NCI-H128 (cell line): Measurements from ENCODE around the gene ADCY1.

Source experiments
- DNase-seq: peaks from one replicate; lab custom pipeline; 2025; ENCODE audit not compliant: unreplicated experiment; lab: John Stamatoyannopoulos, UW

The ADCY1 gene

DNA sequence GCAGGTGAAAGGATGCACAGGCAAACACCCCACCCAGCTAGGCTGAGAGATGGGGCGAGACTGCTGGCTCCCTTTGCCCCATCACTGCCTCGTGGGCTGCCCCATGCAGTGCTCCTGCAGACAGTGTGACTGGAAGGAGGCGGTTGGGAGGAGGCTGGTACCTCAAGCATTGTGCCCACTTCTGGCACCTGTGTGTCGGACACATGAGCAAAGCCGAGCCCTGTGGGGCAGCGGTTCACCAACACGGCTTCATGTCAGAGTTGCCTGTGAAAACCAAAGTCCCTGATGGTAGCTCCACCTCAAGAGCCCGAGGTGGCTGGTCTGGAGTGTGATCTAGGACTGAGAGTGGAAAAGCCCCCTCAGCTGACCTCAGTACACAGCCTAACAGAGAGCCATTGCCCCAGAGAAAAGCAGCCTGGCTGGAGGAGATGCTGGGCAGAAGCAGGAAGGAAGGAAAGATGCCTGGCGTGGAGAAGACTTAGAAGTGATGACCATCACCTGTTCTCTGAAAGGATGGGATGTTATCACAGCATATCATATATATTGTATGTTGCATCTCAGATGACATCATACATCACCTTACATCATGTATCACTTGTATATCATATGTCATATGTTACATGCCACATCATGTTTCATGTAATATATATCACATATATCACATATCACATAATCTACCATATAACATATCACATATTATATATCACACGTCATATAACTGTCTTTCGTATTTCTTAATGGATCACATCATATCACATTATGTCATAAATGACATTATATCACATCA, 75.6 kb downstream of the ADCY1 start:
- no peak for DNase-seq

- DNase-seq: no peak
Measured at GRCh38 chr7:45650404-45651394, 76.5 kb downstream of the ADCY1 start.

- no peak for DNase-seq
Measured at GRCh38 chr7:45651540-45651939, 77.4 kb downstream of the ADCY1 start.

- DNase-seq: no peak
Measured at GRCh38 chr7:45652630-45653029, 78.5 kb downstream of the ADCY1 start.

- no peak for DNase-seq
Measured at GRCh38 chr7:45653209-45653907, 79.2 kb downstream of the ADCY1 start.

- no peak for DNase-seq
Measured at GRCh38 chr7:45654341-45654740, 80.2 kb downstream of the ADCY1 start.

DNA sequence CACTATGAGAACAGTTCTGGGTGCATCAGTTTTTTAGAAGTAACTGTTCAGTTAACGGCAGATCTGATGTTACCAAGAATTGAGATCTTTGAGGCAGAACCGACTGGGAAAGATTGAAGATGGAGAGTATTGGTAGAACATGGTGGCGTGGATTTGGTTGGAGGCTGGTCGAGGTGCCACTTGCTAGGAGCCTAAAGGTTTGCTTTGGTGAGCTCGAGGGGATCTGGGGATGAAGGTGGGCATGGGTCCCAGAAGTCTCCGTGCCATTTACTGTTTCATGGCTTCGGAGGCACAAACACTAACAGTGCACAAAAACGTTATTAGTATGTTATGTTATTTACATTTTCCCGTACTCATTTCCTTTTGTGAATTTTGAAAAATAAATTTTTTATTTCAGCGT, 81.4 kb downstream of the ADCY1 start:
- no peak for DNase-seq

DNA sequence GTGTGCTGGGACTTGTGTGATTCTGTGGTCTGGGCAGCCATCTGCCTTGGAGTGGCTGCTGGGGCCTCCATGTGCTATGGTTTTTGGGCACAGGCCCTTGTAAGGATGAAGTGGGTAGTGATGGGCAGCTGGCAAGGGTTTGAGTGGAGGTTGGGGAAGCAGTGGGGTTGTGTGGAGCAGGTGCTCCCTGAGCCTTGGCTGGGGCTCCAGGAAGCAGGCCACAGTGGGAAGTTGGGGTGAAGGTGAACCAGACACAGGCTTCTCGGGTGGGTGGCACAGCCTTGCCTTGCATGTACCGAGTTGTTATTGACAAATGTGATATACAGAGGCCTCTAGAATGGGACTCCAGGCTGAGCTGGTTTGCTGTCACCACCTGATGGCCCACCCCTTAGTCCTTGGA, 82.3 kb downstream of the ADCY1 start:
- DNase-seq: no peak

GRCh38 chr7:45657136-45657889, 83.1 kb downstream of the ADCY1 start:
- DNase-seq: no peak

DNA sequence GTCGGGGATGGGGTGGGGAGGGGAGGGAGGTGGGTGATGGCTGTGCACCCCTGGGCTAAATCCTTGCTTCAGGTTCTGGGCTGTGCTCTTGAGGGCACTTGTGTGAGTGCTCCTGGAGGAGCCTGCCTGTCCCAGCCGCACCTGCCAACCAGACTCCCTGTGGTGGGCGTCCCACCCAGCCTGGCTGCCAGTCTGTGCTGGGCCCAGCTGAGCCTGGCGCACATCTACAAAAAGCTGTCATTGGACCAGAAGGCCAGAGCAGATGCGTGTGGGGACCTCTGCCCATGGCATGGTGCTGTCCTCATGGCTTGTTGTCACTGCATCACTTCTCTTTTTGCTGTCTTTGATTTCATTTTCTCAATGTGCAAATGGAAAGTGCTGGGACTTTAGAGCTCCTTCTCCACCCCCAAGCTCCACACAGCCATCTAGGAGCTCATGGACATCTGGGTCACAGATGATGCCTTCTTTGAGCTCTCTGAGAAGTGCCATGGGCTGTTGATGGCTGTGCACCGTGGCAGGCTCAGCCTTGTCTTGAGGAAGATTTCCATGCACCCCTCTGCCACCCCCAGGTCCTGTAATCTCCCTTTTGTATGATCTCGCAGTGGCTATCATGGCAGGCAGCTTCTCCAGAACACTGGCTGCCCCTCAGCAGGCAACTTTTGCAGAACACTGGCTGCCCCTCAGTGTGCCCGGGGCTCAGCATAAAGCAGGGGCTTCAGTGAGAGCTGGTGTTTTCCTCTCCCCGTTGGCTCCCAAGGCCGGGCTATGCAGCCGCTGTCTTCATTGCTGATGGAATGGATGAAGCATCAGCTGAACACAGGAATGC, 83.9 kb downstream of the ADCY1 start:
- DNase-seq: no peak

GRCh38 chr7:45658716-45659495, 84.7 kb downstream of the ADCY1 start:
- no peak for DNase-seq

DNA sequence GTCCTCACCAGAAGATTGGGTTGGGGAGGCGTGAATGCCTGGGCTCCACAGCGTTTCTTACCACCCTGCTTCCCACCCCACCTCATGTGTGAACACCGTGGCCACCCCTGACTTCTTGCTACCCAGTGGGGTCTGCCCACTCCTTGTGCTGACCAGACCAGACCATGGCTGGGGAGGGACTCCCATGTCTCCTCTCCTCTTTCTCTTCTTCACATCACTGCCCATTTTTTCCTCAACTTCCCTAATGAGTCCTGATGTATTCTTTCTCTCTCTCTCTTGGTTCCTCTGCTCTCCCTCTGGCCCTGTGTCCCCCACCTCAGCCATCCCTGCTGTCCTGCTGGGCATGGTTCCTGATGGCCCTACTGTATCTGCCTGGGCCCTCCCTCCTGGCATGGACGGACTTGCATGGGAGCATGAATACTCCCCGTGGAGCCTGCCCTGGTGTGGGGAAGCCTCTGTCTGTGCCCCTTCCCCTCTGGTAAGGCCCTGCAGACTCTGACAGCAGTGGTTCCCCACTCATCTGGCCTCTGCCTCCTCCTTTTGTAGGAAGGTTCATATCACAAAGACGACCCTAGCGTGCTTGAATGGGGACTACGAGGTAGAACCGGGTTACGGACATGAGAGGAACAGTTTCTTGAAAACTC, 85.5 kb downstream of the ADCY1 start:
- DNase-seq: no peak

DNA sequence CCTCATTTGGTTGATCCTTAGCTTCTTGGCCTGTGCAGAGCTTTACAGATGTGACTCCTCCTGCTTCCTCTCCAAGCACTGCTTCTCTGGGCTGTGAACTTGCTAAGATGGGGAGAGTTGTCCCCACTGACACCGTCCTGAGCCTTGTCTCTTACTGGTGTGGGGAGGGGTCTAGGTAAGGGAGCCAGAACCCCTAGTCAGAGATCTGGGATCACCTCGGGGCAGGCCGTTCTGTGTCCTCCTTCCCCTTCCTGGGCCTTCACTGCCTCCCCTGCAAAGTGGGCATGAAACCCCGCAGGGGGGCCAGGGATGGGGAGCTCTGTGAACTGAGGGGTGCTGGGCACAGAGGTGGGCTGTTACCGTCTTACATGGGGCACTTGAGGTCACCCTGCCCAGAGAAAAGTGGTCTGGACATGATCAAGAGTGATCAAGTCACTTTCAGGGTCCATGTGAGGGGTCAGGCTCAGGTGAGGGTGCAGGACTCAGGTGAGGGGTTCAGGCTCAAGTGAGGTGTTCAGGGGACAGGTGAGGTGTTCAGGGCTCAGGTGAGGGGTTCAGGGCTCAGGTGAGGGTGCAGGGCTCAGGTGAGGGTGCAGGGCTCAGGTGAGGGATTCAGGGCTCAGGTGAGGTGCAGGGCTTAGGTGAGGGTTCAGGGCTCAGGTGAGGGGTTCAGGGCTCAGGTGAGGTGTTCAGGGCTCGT, 86.2 kb downstream of the ADCY1 start:
- no peak for DNase-seq

DNA sequence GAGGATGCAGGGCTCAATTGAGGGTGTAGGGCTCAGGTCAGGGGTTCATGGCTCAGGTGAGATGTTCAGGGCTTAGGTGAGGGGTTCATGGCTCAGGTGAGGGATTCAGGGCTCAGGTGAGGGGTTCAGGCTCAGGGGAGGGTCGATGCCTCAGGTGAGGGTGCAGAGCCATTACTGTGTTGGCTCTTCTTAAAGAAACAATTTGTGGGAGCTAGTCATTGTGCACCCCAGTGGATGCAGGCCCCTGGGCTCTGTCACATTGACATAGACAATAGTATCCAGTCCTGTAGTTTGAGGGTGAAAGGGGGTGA, 86.7 kb downstream of the ADCY1 start:
- DNase-seq: no peak

DNA sequence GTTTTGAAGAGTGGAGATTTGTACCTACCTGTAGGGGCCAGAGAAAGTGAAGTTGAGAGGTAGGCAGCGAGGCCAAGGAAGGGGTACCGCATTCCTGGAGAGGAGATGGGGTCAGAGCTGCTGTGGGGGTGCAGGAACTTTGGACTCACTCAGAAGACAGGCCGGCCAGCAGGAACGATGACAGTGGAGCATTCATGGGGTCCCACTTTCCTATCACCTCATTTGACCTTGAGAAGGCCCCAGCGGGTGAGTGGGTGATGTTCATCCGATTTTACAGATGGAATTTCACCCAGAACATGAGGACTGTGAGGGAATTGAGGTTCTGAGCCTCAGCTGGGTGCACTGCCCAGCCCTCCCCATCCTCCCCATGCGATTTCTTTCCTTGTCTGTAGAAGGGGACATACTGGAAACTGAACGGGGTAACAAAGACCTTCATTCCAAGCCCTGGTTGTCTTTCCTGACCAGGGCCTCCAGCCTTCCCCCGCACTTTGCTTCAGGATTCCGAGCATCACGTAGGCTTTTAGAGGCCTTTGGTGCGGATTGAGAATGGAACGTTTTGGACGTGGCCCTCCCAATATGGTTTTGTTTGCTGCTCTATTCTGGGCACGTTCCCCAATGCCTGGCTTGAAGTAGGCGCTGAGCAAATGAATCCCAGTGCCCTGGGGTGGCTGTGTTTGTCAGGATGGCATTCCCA, 87.3 kb downstream of the ADCY1 start:
- no peak for DNase-seq

DNA sequence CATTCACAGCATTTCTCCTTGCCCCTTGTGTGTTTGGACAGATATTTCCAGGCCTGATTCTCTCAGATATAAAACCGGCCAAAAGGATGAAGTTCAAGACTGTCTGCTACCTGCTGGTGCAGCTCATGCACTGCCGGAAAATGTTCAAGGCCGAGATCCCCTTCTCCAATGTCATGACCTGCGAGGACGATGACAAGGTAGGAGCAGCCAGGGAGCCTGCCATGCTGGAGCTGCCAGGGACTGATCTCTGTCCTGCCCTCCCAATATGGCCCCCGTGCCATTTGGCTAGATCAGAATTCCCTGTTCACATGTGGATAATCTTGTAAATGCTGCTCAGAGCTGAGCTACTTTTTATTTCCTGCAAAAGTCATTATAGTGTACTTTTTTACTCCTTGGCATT, 87.8 kb downstream of the ADCY1 start:
- DNase-seq: no peak

DNA sequence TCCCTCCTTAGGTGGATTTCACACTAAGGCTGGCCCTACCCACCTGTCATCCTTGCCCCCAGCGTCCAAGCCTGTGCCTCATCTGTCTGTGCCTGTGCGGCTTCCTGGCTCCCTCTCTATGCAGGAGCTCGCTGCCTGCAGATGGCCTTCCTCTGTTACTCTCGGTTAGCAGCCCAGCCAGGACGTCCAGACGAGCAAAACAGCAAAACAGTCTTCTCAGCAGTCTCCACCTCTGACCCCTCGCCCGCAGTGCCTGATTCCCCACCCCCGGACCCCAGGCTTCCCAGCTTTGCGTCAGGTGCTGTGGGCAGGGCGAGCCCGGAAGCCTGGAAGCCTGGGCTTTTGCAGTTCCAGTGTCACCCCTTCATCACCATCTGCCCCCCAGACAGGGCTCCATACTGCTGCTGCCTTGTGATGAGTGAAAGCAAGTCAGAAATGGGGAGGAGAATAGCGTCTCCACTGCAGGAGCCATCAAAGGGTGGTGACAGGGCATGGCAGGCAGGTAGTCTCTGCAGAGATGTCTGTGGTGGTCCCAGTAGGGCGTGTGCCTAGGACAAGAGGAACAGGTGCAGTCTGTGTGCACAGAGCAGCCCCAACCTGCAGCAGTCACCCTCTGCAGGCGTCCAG, 88.5 kb downstream of the ADCY1 start:
- no peak for DNase-seq
